K562 (cell line): ENCODE results near the gene P2RX3.

ENCODE experiments used
- CTCF ChIP-seq, 3 experiments: IDR thresholded peaks in 2 of 3; conservative IDR thresholded peaks in 1 of 3; 2 replicates each; pipeline ENCODE4 v1.5.1; 2011 to 2012; ENCODE audit warnings: low read length in 3 of 3, mild to moderate bottlenecking in 3 of 3, control low read depth in 2 of 3, improper control_type of control experiment in 1 of 3, inconsistent platforms in 1 of 3, low read depth in 1 of 3, mixed read lengths in 1 of 3, moderate library complexity in 1 of 3; ENCODE audit not compliant: insufficient read depth in 2 of 3
- EP300 ChIP-seq: IDR thresholded peaks from 2 replicates; pipeline ENCODE4 v1.6.1; 2012; ENCODE audit warnings: low read length, improper control_type of control experiment
- HOXB6 ChIP-seq: fragments of 250-450 bp; sonication (Bioruptor Pico); IDR thresholded peaks from 2 replicates; pipeline ENCODE4 v1.5.1; 2022; ENCODE audit warnings: mild to moderate bottlenecking, borderline replicate concordance
- JUNB ChIP-seq: fragments of 450-650 bp; formaldehyde crosslinking; conservative IDR thresholded peaks from 2 replicates; pipeline ENCODE4 v1.4.0; 2020; ENCODE audit warnings: mild to moderate bottlenecking
- KAT7 ChIP-seq: sonication (generic); formaldehyde crosslinking; IDR thresholded peaks from 2 replicates; pipeline ENCODE4 v1.8.0; 2022; ENCODE audit warnings: missing genetic modification reagents, mild to moderate bottlenecking, borderline replicate concordance
- MTA1 ChIP-seq: fragments of 450-650 bp; IDR thresholded peaks from 2 replicates; pipeline ENCODE4 v1.6.1; 2017; ENCODE audit warnings: borderline replicate concordance
- ZNF224 ChIP-seq: sonication (generic); formaldehyde crosslinking; IDR thresholded peaks from 2 replicates; pipeline ENCODE4 v1.8.0; 2022; ENCODE audit warnings: mild to moderate bottlenecking, missing genetic modification reagents
- ZNF707 ChIP-seq: fragments of 250-450 bp; sonication (Bioruptor Pico); conservative IDR thresholded peaks from 2 replicates; pipeline ENCODE4 v1.8.0; 2022; ENCODE audit warnings: inconsistent platforms, mild to moderate bottlenecking, moderate library complexity
- TF ChIP-seq, protein P1 (sequence below), 2 experiments: fragments of 450-650 bp; formaldehyde crosslinking in 1 of 2; IDR thresholded peaks; 2 replicates each; pipeline versions ENCODE4 v1.4.0 to v1.6.1; 2014 to 2020; ENCODE audit warnings: mild to moderate bottlenecking in 2 of 2, borderline replicate concordance in 1 of 2, low read depth in 1 of 2
- TF ChIP-seq, protein P2 (sequence below): sonication (generic); formaldehyde crosslinking; IDR thresholded peaks from 2 replicates; pipeline ENCODE4 v1.8.0; 2022; ENCODE audit warnings: mild to moderate bottlenecking, missing genetic modification reagents
- TF ChIP-seq, protein P3 (sequence below): fragments of 250-450 bp; sonication (Bioruptor Pico); IDR thresholded peaks from 2 replicates; pipeline ENCODE4 v1.5.0; 2020; ENCODE audit warnings: mild to moderate bottlenecking, borderline replicate concordance

GRCh38 chr11:57395905-57396623, 57.9 kb downstream of the P2RX3 start:
- TF ChIP-seq KAT7 (CRISPR knock-in tag) (no peak), CTCF (IDR thresholded peaks at IDR 0.05 in 2 of 3, conservative IDR thresholded peaks at IDR 0.05 in 1 of 3; ENCODE audit: insufficient read depth in 2 of 3, low read depth in 1 of 3, low read length in 3 of 3) (no peak; a peak in 1 of 6 replicates), ZNF707 (CRISPR knock-in tag) (no peak), MTA1 (no peak), ZNF224 (no peak), EP300 (peak; percentile 88), JUNB (CRISPR knock-in tag) (no peak), HOXB6 (no peak)
- TF ChIP-seq, protein P1, sequence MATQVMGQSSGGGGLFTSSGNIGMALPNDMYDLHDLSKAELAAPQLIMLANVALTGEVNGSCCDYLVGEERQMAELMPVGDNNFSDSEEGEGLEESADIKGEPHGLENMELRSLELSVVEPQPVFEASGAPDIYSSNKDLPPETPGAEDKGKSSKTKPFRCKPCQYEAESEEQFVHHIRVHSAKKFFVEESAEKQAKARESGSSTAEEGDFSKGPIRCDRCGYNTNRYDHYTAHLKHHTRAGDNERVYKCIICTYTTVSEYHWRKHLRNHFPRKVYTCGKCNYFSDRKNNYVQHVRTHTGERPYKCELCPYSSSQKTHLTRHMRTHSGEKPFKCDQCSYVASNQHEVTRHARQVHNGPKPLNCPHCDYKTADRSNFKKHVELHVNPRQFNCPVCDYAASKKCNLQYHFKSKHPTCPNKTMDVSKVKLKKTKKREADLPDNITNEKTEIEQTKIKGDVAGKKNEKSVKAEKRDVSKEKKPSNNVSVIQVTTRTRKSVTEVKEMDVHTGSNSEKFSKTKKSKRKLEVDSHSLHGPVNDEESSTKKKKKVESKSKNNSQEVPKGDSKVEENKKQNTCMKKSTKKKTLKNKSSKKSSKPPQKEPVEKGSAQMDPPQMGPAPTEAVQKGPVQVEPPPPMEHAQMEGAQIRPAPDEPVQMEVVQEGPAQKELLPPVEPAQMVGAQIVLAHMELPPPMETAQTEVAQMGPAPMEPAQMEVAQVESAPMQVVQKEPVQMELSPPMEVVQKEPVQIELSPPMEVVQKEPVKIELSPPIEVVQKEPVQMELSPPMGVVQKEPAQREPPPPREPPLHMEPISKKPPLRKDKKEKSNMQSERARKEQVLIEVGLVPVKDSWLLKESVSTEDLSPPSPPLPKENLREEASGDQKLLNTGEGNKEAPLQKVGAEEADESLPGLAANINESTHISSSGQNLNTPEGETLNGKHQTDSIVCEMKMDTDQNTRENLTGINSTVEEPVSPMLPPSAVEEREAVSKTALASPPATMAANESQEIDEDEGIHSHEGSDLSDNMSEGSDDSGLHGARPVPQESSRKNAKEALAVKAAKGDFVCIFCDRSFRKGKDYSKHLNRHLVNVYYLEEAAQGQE (IDR thresholded peaks at IDR 0.05; ENCODE audit: borderline replicate concordance): no peak
- TF ChIP-seq, protein P1 (CRISPR knock-in tag; IDR thresholded peaks at IDR 0.05; ENCODE audit: low read depth): no peak
- TF ChIP-seq, protein P2, sequence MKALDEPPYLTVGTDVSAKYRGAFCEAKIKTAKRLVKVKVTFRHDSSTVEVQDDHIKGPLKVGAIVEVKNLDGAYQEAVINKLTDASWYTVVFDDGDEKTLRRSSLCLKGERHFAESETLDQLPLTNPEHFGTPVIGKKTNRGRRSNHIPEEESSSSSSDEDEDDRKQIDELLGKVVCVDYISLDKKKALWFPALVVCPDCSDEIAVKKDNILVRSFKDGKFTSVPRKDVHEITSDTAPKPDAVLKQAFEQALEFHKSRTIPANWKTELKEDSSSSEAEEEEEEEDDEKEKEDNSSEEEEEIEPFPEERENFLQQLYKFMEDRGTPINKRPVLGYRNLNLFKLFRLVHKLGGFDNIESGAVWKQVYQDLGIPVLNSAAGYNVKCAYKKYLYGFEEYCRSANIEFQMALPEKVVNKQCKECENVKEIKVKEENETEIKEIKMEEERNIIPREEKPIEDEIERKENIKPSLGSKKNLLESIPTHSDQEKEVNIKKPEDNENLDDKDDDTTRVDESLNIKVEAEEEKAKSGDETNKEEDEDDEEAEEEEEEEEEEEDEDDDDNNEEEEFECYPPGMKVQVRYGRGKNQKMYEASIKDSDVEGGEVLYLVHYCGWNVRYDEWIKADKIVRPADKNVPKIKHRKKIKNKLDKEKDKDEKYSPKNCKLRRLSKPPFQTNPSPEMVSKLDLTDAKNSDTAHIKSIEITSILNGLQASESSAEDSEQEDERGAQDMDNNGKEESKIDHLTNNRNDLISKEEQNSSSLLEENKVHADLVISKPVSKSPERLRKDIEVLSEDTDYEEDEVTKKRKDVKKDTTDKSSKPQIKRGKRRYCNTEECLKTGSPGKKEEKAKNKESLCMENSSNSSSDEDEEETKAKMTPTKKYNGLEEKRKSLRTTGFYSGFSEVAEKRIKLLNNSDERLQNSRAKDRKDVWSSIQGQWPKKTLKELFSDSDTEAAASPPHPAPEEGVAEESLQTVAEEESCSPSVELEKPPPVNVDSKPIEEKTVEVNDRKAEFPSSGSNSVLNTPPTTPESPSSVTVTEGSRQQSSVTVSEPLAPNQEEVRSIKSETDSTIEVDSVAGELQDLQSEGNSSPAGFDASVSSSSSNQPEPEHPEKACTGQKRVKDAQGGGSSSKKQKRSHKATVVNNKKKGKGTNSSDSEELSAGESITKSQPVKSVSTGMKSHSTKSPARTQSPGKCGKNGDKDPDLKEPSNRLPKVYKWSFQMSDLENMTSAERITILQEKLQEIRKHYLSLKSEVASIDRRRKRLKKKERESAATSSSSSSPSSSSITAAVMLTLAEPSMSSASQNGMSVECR (CRISPR knock-in tag): no peak
- TF ChIP-seq, protein P3, sequence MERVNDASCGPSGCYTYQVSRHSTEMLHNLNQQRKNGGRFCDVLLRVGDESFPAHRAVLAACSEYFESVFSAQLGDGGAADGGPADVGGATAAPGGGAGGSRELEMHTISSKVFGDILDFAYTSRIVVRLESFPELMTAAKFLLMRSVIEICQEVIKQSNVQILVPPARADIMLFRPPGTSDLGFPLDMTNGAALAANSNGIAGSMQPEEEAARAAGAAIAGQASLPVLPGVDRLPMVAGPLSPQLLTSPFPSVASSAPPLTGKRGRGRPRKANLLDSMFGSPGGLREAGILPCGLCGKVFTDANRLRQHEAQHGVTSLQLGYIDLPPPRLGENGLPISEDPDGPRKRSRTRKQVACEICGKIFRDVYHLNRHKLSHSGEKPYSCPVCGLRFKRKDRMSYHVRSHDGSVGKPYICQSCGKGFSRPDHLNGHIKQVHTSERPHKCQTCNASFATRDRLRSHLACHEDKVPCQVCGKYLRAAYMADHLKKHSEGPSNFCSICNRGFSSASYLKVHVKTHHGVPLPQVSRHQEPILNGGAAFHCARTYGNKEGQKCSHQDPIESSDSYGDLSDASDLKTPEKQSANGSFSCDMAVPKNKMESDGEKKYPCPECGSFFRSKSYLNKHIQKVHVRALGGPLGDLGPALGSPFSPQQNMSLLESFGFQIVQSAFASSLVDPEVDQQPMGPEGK: no peak
